Subcutaneous adipose tissue (tissue), 4 donors: ENCODE data around the gene ALMS1. TPM values are rescaled to one million over a fixed set of nuclear protein-coding genes. Genes with fewer than 3 reads are reported as not detected.

Experiments used
- total RNA-seq, 4 donors: library from RNA; depleted of rRNA; stranded (reverse); fragments of >200 nt; gene quantifications; one replicate each; pipeline ENCODE4 v1.1.0, GENCODE V29; 2016
- TF ChIP-seq, protein P1 (sequence below): fragments of 450-650 bp; IDR thresholded peaks from one replicate; pipeline ENCODE4 v1.5.1; 2016; ENCODE audit warnings: low read depth, mild to moderate bottlenecking, control low read depth, antibody characterized with exemption, moderate library complexity

Gene ALMS1
- total RNA-seq, 4 donors from 2014 or later = 24.0 to 48.2 (median 35.1) TPM

DNA sequence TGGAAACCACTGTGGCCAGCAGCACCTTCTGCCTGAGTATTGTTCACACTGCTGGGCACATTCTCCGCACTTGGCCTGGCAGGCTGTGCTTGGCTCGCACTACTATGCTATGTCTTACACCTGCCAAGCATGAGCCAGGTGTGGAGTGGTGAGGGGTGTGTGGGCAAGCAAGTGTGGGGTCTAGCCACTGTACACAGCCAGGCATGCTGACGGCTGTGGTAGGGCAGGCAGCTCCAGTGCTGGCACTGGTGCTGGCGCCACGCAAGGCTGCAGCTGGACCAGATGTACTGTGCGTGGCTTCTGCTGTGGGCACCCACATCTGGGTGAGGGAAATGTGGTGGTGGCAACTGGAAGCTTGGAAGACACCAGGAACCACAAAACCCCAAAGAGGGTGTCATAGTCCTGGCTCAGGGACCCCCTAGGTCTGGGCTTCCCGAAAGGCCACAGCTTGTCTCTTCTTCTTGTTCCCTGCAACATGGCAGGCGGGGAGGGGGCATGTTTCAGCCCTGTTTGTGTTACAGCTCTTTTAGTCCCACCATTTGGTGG is 101.5 kb downstream of the ALMS1 start:
- TF ChIP-seq, protein P1, sequence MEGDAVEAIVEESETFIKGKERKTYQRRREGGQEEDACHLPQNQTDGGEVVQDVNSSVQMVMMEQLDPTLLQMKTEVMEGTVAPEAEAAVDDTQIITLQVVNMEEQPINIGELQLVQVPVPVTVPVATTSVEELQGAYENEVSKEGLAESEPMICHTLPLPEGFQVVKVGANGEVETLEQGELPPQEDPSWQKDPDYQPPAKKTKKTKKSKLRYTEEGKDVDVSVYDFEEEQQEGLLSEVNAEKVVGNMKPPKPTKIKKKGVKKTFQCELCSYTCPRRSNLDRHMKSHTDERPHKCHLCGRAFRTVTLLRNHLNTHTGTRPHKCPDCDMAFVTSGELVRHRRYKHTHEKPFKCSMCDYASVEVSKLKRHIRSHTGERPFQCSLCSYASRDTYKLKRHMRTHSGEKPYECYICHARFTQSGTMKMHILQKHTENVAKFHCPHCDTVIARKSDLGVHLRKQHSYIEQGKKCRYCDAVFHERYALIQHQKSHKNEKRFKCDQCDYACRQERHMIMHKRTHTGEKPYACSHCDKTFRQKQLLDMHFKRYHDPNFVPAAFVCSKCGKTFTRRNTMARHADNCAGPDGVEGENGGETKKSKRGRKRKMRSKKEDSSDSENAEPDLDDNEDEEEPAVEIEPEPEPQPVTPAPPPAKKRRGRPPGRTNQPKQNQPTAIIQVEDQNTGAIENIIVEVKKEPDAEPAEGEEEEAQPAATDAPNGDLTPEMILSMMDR = no peak

DNA sequence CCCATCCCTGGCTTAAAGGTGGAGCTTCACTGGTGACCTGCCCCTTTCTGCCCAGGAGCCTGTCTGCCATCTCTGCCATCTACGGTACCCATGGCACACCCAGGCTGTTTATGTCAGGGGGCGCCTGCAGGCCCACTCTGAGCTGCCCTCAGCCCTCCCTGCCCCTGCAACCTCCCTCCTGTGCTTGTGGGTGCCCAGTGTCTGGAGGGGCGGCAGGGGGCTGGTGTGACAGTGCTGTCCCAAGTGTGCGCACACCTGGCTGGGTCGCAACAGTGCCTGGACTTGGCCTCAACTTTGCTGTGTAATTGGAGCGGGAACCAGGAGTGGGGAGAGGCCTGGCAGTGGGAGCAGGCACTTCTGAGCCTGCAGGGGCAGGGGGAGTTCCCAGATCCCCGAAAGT is 102.4 kb downstream of the ALMS1 start:
- TF ChIP-seq, protein P1 = no peak

DNA sequence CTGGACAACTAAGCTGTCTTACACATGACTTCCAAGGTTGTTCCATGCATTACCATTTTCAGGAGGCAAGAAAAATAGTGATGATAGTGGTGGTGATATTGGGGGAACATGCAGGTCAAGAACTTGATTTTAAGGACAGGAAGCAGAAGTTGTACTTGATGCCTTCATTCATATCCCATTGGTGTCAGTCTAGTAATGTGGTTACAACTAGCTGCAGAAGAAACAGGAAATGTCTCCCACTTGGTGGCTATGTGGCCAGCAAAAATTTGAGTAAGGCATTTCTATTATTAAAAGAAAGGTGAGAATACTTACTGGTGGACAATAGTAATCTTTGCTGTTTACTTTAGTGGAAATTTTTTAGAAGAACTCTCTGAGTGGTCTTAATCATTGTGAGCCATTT is 103.4 kb downstream of the ALMS1 start:
- TF ChIP-seq, protein P1 = no peak

DNA sequence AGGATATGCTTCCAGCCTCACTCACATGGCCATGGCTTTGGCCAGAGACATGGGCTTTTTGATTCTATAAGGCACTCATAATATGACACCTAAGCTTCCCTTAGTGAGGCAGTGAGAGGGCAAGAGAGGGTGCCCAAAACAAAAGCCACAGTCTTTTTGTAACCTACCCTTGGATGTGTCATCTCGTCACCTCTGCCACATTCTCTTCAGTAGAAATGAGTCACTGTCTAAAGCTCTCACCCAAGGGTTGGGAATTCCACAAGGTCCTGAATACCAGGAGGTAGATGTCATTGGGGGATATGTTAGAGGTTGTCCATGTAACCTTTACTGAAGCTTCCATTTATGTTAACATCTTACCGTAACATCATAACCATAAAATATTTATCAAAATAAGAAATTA is 108.4 kb downstream of the ALMS1 start:
- TF ChIP-seq, protein P1 = no peak

DNA sequence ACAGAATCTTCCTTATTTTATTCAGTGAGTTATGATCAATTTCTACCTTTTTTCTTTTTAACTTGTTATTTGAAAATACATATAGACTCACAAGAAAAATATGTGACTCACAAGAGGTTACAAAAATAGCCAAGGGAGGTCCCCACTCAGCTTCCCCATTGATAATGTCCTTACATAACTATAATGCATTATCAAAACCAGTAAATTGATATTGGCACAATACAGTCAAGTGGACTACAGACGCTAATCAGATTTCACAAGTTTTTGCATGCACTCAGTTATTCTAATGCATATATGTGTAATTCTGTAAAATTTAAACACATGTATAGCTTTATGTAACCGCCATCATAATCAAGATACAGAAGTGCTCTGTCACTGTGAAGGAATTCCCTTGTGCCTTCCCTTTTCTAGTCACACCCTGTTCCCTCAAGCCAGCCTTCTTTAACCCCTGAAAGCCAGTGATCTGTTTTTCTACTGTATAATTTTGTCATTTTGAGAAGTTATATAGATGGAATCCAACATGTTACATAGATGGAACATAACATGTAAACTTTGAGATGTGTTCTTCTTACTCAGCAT is 118.4 kb downstream of the ALMS1 start:
- TF ChIP-seq, protein P1 = no peak

DNA sequence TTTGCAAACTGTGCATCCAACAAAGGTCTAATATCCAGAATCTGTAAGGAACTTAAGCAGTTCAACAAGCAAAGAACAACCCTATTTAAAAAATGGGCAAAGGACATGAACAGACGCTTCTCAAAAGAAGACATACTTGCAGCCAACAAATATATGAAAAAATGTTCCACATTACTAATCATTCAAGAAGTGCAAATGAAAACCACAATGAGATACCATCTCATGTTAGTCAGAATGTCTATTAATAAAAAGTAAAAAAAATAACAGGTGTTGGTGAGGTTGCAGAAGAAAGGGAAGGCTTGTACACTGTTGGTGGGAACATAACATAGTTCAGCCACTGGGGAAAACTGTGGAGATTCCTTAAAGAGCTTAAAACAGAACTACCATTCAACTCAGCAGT is 130.4 kb downstream of the ALMS1 start:
- TF ChIP-seq, protein P1 = no peak

DNA sequence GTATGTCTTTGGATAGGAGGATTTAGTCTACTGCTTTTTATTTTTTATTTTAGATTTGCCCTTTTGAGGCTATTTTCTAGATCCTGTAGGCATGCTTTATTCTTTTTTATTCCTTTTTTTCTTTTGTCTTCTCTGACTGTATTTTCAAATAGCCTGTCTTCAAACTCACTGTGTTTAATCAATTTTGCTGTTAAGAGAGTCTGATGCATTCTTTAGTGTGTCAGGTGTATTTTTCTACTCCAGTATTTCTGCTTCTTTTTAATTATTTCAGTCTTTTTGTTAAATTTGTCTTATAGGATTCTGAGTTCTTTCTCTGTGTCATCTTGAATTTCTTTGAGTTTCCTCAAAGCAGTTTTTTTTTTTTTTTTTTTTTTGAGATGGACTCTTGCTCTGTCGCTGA is 143.1 kb downstream of the ALMS1 start:
- TF ChIP-seq, protein P1 = no peak
